HepG2 (cell line): ENCODE data around the gene ATRAID. TPM values are rescaled to one million over a fixed set of nuclear protein-coding genes. Genes with fewer than 3 reads are reported as not detected.

Experiments used
- BORCS8-MEF2B ChIP-seq: sonication (generic); formaldehyde crosslinking; IDR thresholded peaks from 2 replicates; pipeline ENCODE4 v1.8.0; 2022; ENCODE audit warnings: mild to moderate bottlenecking, missing genetic modification reagents
- CENPT ChIP-seq: sonication (generic); formaldehyde crosslinking; IDR thresholded peaks from 2 replicates; pipeline ENCODE4 v1.8.0; 2022; ENCODE audit warnings: low read depth, mild to moderate bottlenecking, moderate library complexity, missing genetic modification reagents
- CHD2 ChIP-seq: IDR thresholded peaks from 2 replicates; pipeline ENCODE4 v1.6.1; 2011; ENCODE audit warnings: low read depth, low read length, improper control_type of control experiment
- ELF1 ChIP-seq: sonication (generic); formaldehyde crosslinking; IDR thresholded peaks from 2 replicates; pipeline ENCODE4 v1.4.0; 2020; ENCODE audit warnings: missing genetic modification reagents
- EP300 ChIP-seq, 3 experiments: sonication (generic) in 1 of 3; formaldehyde crosslinking in 1 of 3; IDR thresholded peaks; 2 replicates each; pipeline versions ENCODE4 v1.5.1 to v1.6.1; 2011 to 2020; ENCODE audit warnings: low read depth in 2 of 3, low read length in 2 of 3, borderline replicate concordance in 1 of 3, improper control_type of control experiment in 1 of 3, mild to moderate bottlenecking in 1 of 3, missing genetic modification reagents in 1 of 3, moderate library complexity in 1 of 3
- HMG20B ChIP-seq: conservative IDR thresholded peaks from 2 replicates; pipeline ENCODE4 v1.6.1; 2016; ENCODE audit warnings: missing genetic modification reagents, missing compliant biosample characterization
- KLF6 ChIP-seq: IDR thresholded peaks from 2 replicates; pipeline ENCODE4 v1.8.0; 2016; ENCODE audit warnings: missing biosample characterization, missing genetic modification reagents
- PTBP1 ChIP-seq: fragments of 200-400 bp; formaldehyde crosslinking; IDR thresholded peaks from 2 replicates; pipeline ENCODE4 v1.6.1; 2018; ENCODE audit warnings: low read length, low read depth; ENCODE audit not compliant: poor library complexity, severe bottlenecking
- SMC3 ChIP-seq: IDR thresholded peaks from 2 replicates; pipeline ENCODE4 v1.6.1; 2011; ENCODE audit warnings: low read length, improper control_type of control experiment
- SRSF1 ChIP-seq: fragments of 200-400 bp; formaldehyde crosslinking; optimal IDR thresholded peaks from 2 replicates; pipeline ENCODE3; 2017; ENCODE audit warnings: mild to moderate bottlenecking, low read depth, low read length, moderate library complexity
- STAG1 ChIP-seq: sonication (generic); formaldehyde crosslinking; IDR thresholded peaks from 2 replicates; pipeline ENCODE4 v1.4.0; 2020; ENCODE audit warnings: missing genetic modification reagents
- TCF7L2 ChIP-seq: IDR thresholded peaks from 2 replicates; pipeline ENCODE4 v1.6.1; 2011; ENCODE audit warnings: mild to moderate bottlenecking, low read depth, low read length, moderate library complexity
- TEAD3 ChIP-seq: optimal IDR thresholded peaks from 2 replicates; pipeline ENCODE3; 2016; ENCODE audit warnings: borderline replicate concordance
- ZEB1 ChIP-seq: IDR thresholded peaks from 2 replicates; pipeline ENCODE4 v1.6.1; 2012; ENCODE audit warnings: mild to moderate bottlenecking, low read depth, inconsistent platforms; ENCODE audit not compliant: insufficient replicate concordance
- ZNF160 ChIP-seq: sonication (generic); formaldehyde crosslinking; IDR thresholded peaks from 2 replicates; pipeline ENCODE4 v1.8.0; 2022; ENCODE audit warnings: mild to moderate bottlenecking, inconsistent platforms, missing genetic modification reagents
- ZNF431 ChIP-seq: sonication (generic); formaldehyde crosslinking; IDR thresholded peaks from 2 replicates; pipeline ENCODE4 v1.9.0; 2022; ENCODE audit warnings: missing genetic modification reagents, low read depth, mild to moderate bottlenecking, borderline replicate concordance
- ZNF530 ChIP-seq: sonication (generic); formaldehyde crosslinking; IDR thresholded peaks from 2 replicates; pipeline ENCODE4 v1.5.0; 2020; ENCODE audit warnings: low read depth, mild to moderate bottlenecking, missing genetic modification reagents
- ZNF607 ChIP-seq: sonication (generic); formaldehyde crosslinking; IDR thresholded peaks from 2 replicates; pipeline ENCODE4 v1.5.1; 2020; ENCODE audit warnings: missing genetic modification reagents, mild to moderate bottlenecking, borderline replicate concordance
- ZSCAN30 ChIP-seq: sonication (generic); formaldehyde crosslinking; IDR thresholded peaks from 2 replicates; pipeline ENCODE4 v1.5.0; 2020; ENCODE audit warnings: mild to moderate bottlenecking, missing genetic modification reagents
- polyA plus RNA-seq, 8 experiments: library from polyadenylated mRNA; depleted of rRNA in 3 of 8; stranded (reverse) in 7 of 8; unstranded in 1 of 8; fragments of >200 nt; fragmentation: Illumina TruSeq in 4 of 8; extraction: Trizol in 4 of 8; gene quantifications; 2 replicates each; pipeline versions ENCODE4 v1.2.1 to v1.2.3, GENCODE V29; 2011 to 2016; ENCODE audit warnings: low read depth in 4 of 8, missing spikeins in 1 of 8, mixed read lengths in 1 of 8; ENCODE audit not compliant: insufficient read depth in 1 of 8
- total RNA-seq, 5 experiments: library from RNA; depleted of rRNA; stranded (reverse); fragments of >200 nt; fragmentation: Illumina TruSeq; extraction: Trizol; gene quantifications; 2 replicates each; pipeline ENCODE4 v1.2.3, GENCODE V29; 2016; ENCODE audit warnings: low read depth in 1 of 5
- TF ChIP-seq, protein P1 (sequence below): sonication (generic); formaldehyde crosslinking; IDR thresholded peaks from 2 replicates; pipeline ENCODE4 v1.4.0; 2020; ENCODE audit warnings: missing genetic modification reagents; ENCODE audit errors: not compliant biosample characterization
- TF ChIP-seq, protein P2 (sequence below): sonication (generic); formaldehyde crosslinking; IDR thresholded peaks from 2 replicates; pipeline ENCODE4 v1.5.1; 2020; ENCODE audit warnings: mild to moderate bottlenecking, moderate library complexity, missing genetic modification reagents
- TF ChIP-seq, protein P3 (sequence below): sonication (generic); formaldehyde crosslinking; IDR thresholded peaks from 2 replicates; pipeline ENCODE4 v1.4.0; 2020; ENCODE audit warnings: missing genetic modification reagents, borderline replicate concordance

The ATRAID gene
- total and polyA plus RNA-seq, 2 of the 13 experiments (the other 11 are each of a cell fraction or from before 2014, with no cell fraction given) = 207 to 382 TPM

DNA sequence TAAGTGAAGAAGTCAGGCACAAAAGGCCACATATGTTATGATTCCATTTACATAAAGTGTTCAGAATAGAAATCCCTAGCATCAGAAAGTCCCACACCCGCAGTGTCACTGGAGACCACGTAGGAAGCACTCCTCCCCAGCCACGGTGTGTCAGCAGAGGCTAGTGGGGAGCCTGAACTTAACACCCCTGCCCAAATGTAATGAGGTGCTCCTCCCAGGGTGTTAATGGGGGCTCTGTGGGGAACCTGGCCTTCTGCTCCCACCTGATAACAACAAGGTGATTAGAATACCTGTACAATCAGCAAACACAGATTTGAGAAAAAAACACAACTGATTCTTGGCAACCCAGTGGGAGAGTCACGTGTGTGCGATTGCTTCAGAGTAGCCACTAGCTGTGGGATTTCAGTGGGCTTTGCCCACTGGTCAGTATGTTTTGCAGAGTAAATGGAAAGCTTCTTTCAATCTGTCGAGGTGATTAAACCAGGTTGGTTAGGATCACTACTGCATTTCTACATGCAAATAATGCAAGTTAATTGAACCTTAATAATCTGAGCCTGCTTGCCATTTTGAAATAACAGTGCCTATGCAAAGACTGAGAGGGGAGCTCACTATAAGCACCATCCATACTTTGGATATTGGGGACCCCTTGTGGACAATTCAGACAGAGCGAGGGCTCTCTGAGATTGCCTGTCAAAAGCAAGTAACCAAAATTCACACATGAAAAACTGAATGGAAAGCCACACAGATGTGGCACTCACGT is 20.6 kb upstream of the ATRAID start (continued):
- TF ChIP-seq SRSF1 = no peak
- peak; percentile 97 for TF ChIP-seq STAG1 (CRISPR knock-in tag)
- TF ChIP-seq, protein P1, sequence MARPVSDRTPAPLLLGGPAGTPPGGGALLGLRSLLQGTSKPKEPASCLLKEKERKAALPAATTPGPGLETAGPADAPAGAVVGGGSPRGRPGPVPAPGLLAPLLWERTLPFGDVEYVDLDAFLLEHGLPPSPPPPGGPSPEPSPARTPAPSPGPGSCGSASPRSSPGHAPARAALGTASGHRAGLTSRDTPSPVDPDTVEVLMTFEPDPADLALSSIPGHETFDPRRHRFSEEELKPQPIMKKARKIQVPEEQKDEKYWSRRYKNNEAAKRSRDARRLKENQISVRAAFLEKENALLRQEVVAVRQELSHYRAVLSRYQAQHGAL (CRISPR knock-in tag) = no peak
- TF ChIP-seq, protein P2, sequence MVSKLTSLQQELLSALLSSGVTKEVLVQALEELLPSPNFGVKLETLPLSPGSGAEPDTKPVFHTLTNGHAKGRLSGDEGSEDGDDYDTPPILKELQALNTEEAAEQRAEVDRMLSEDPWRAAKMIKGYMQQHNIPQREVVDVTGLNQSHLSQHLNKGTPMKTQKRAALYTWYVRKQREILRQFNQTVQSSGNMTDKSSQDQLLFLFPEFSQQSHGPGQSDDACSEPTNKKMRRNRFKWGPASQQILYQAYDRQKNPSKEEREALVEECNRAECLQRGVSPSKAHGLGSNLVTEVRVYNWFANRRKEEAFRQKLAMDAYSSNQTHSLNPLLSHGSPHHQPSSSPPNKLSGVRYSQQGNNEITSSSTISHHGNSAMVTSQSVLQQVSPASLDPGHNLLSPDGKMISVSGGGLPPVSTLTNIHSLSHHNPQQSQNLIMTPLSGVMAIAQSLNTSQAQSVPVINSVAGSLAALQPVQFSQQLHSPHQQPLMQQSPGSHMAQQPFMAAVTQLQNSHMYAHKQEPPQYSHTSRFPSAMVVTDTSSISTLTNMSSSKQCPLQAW (CRISPR knock-in tag) = peak; percentile 55; the same call in 1 of the 2 replicates
- TF ChIP-seq SMC3 = peak; percentile 100
- 0 out of 2 replicates have a peak, but pooled peaks have one; percentile 39 for TF ChIP-seq BORCS8-MEF2B
- TF ChIP-seq ZNF160 = no peak
- TF ChIP-seq, protein P3, sequence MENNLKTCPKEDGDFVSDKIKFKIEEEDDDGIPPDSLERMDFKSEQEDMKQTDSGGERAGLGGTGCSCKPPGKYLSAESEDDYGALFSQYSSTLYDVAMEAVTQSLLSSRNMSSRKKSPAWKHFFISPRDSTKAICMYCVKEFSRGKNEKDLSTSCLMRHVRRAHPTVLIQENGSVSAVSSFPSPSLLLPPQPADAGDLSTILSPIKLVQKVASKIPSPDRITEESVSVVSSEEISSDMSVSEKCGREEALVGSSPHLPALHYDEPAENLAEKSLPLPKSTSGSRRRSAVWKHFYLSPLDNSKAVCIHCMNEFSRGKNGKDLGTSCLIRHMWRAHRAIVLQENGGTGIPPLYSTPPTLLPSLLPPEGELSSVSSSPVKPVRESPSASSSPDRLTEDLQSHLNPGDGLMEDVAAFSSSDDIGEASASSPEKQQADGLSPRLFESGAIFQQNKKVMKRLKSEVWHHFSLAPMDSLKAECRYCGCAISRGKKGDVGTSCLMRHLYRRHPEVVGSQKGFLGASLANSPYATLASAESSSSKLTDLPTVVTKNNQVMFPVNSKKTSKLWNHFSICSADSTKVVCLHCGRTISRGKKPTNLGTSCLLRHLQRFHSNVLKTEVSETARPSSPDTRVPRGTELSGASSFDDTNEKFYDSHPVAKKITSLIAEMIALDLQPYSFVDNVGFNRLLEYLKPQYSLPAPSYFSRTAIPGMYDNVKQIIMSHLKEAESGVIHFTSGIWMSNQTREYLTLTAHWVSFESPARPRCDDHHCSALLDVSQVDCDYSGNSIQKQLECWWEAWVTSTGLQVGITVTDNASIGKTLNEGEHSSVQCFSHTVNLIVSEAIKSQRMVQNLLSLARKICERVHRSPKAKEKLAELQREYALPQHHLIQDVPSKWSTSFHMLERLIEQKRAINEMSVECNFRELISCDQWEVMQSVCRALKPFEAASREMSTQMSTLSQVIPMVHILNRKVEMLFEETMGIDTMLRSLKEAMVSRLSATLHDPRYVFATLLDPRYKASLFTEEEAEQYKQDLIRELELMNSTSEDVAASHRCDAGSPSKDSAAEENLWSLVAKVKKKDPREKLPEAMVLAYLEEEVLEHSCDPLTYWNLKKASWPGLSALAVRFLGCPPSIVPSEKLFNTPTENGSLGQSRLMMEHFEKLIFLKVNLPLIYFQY (CRISPR knock-in tag) = no peak; the same call in 1 of the 2 replicates
- peak; percentile 57; the same call in 1 of the 2 replicates for TF ChIP-seq ZNF607 (CRISPR knock-in tag)
- TF ChIP-seq PTBP1 = no peak
- TF ChIP-seq ZNF431 (CRISPR knock-in tag) = 0 out of 2 replicates have a peak, but pooled peaks have one; percentile 28
- TF ChIP-seq ELF1 (CRISPR knock-in tag) = no peak
- TF ChIP-seq CHD2 = no peak
- no peak for TF ChIP-seq ZSCAN30 (CRISPR knock-in tag)
- no peak for TF ChIP-seq CENPT (CRISPR knock-in tag)
- no peak for TF ChIP-seq KLF6
- TF ChIP-seq TCF7L2 = no peak
- peak; percentile 59 for TF ChIP-seq TEAD3 (CRISPR knock-in tag)
- TF ChIP-seq HMG20B (CRISPR knock-in tag) = no peak
- no peak for TF ChIP-seq ZEB1
- TF ChIP-seq ZNF530 = no peak
- peak in 1 of 2 experiments; percentile 25; a peak in 1 of 4 replicates for TF ChIP-seq EP300 (IDR thresholded peaks at IDR 0.05; ENCODE audit: low read depth in 2 of 2, low read length in 2 of 2)
- 0 out of 2 replicates have a peak, but pooled peaks have one; percentile 8 for TF ChIP-seq EP300 (CRISPR knock-in tag; IDR thresholded peaks at IDR 0.05; ENCODE audit: borderline replicate concordance)
